ENCODE measurements around the gene ALDOC. TPM values are rescaled to one million over a fixed set of nuclear protein-coding genes. Genes with fewer than 3 reads are reported as not detected.
A peak's percentile ranks its signal among the peaks of the same experiment; 100 is the strongest.
"Not testable (repeated sequence)": the region's sequence is repeated elsewhere in the genome, so short reads cannot be mapped to it uniquely, and the experiment has no call there.

The ALDOC gene
- polyA plus RNA-seq, 1 of the 3 experiments (the other 2 are of a cell fraction): 10.3 TPM

DNA sequence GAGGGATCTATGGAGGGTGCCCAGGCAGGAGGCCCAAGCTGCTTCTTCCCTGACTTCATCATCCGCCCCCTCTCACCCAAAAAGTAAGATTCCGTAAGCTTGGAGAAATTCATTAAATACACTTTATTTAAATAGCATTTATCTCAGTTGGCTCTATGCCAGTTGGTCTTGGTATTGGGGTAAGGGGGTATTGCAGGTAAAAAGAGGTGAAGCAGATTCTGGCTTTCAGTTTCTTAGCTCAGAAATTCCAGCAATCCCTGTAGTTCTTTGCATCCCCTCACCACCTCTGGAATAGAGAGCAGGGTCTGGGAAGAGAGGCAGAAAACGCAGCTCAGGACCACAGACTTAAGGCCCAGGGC, 750 bp upstream of the ALDOC start:
- WGBS (ENCODE audit: low lambda C conversion rate): 100% methylated on average over 3 of the region's 3 CpGs
- H3K9me2 ChIP-seq: no peaks in the 10 kb centered on the region
- H3K9me3 ChIP-seq: no peaks in the 10 kb centered on the region
- H3K9ac ChIP-seq: no peak overlapping the region
- peaks cover 0 to 31% of the 10 kb centered on the region in 2 experiments; a peak in 2 of 4 replicates for H3K4me1 ChIP-seq (ENCODE audit: control insufficient read depth in 1 of 2, insufficient read depth in 2 of 2, low read depth in 1 of 2, low read length in 1 of 2)
- no peak overlapping the region for H3K4me3 ChIP-seq (ENCODE audit: low read depth in 2 of 2, low read length in 1 of 2)
- H3K27me3 ChIP-seq (ENCODE audit: insufficient read depth): no peaks in the 10 kb centered on the region
- H3K4me2 ChIP-seq: no peak overlapping the region
- H2AFZ ChIP-seq (ENCODE audit: low read depth): no peak overlapping the region
- peaks cover 19% of the 10 kb centered on the region for H3F3A ChIP-seq (replicated peaks; ENCODE audit: insufficient read depth)
- H3K79me2 ChIP-seq (ENCODE audit: insufficient read depth): no peaks in the 10 kb centered on the region
- DNase-seq: no peak
- TF ChIP-seq, protein P1, sequence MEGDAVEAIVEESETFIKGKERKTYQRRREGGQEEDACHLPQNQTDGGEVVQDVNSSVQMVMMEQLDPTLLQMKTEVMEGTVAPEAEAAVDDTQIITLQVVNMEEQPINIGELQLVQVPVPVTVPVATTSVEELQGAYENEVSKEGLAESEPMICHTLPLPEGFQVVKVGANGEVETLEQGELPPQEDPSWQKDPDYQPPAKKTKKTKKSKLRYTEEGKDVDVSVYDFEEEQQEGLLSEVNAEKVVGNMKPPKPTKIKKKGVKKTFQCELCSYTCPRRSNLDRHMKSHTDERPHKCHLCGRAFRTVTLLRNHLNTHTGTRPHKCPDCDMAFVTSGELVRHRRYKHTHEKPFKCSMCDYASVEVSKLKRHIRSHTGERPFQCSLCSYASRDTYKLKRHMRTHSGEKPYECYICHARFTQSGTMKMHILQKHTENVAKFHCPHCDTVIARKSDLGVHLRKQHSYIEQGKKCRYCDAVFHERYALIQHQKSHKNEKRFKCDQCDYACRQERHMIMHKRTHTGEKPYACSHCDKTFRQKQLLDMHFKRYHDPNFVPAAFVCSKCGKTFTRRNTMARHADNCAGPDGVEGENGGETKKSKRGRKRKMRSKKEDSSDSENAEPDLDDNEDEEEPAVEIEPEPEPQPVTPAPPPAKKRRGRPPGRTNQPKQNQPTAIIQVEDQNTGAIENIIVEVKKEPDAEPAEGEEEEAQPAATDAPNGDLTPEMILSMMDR (IDR thresholded peaks at IDR 0.05): no peak
- TF ChIP-seq NFIC (IDR thresholded peaks at IDR 0.05; ENCODE audit: borderline replicate concordance): 0 out of 2 replicates have a peak, but pooled peaks have one; percentile 6
- no peak for TF ChIP-seq GATA2 (CRISPR knock-in tag; IDR thresholded peaks at IDR 0.05)
- no peak for TF ChIP-seq ELF1 (IDR thresholded peaks at IDR 0.05)
- H3K27ac ChIP-seq (ENCODE audit: low read depth in 2 of 2, low read length in 1 of 2): peak overlapping the region in 1 of 2 experiments; percentile 77; a peak in 2 of 4 replicates
- peaks cover 15 to 46% of the 10 kb centered on the region in 2 experiments for H3K36me3 ChIP-seq (replicated peaks in 1 of 2; ENCODE audit: control insufficient read depth in 1 of 2, insufficient read depth in 2 of 2, low read length in 1 of 2)
- POLR2A ChIA-PET: interaction anchor here (1.1 kb wide), 1 partner anchor 13 kb away, joined by 3 read pairs; no protein-coding TSS in a partner anchor
- CTCF ChIA-PET: interaction anchor here (1.1 to 1.6 kb wide), 4 partner anchors 16 to 36 kb away, joined by 3 to 5 read pairs (median 4); no protein-coding TSS in a partner anchor
- H4K20me1 ChIP-seq (ENCODE audit: insufficient read depth): no peaks in the 10 kb centered on the region

GRCh38 chr17:28576016-28576415, 679 bp downstream of the ALDOC start:
- H4K20me1 ChIP-seq (ENCODE audit: insufficient read depth); DNase-seq; H3K9me3 ChIP-seq; POLR2A ChIA-PET; H3K9me2 ChIP-seq; H3K9ac ChIP-seq; H3K79me2 ChIP-seq (ENCODE audit: insufficient read depth); H2AFZ ChIP-seq (ENCODE audit: low read depth); H3K4me2 ChIP-seq; H3K27me3 ChIP-seq (ENCODE audit: insufficient read depth): not testable (repeated sequence)
- H3K36me3 ChIP-seq (replicated peaks in 1 of 2; ENCODE audit: control insufficient read depth in 1 of 2, insufficient read depth in 2 of 2, low read length in 1 of 2): peaks cover 12 to 38% of the 10 kb centered on the region in 2 experiments
- H3K4me1 ChIP-seq (ENCODE audit: control insufficient read depth in 1 of 2, insufficient read depth in 2 of 2, low read depth in 1 of 2, low read length in 1 of 2): peaks cover 0 to 36% of the 10 kb centered on the region in 2 experiments; a peak in 3 of 4 replicates
- H3K27ac ChIP-seq (ENCODE audit: low read depth in 2 of 2, low read length in 1 of 2): peak overlapping the region in 1 of 2 experiments; percentile 67; a peak in 2 of 4 replicates
- WGBS (ENCODE audit: low lambda C conversion rate): 79% methylated on average over 3 of the region's 3 CpGs
- CTCF ChIA-PET: interaction anchor here (0.7 to 1.7 kb wide), 9 partner anchors 10 to 175 kb away, joined by 3 to 19 read pairs (median 3); no protein-coding TSS in a partner anchor
- peaks cover 19% of the 10 kb centered on the region for H3F3A ChIP-seq (replicated peaks; ENCODE audit: insufficient read depth)
- peak overlapping the region in 1 of 2 experiments; percentile 6; a peak in 1 of 4 replicates for H3K4me3 ChIP-seq (ENCODE audit: low read depth in 2 of 2, low read length in 1 of 2)

DNA sequence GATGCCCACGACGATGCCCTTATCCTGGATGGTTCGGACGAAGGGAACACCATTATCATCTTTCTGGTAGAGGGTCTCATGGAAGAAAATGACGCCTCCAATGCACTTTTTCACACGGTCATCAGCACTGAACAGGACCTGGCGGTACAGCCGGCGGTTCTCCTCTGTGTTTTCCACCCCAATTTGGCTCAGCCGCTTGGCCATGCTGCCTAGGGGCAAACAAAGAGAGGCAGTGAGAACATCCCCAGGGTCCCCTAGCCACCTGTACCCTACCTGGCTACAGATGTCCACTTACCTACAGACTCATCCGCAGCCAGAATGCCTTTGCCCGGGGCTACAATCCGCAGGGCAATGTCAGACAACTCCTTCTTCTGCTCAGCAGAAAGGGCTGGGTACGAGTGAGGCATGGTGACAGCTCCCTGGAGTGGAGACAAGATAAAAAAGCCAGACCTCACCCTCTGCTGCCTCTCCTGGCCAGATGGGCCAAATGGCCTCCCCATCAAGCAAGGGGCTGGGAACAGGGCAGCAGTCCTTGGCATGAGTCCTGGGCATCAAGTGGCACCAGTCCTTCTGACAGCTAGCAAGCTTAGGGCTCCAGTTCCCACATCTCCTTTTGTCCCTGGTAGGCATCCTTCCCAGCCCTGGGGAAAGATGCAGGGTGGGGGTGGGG, 1.4 kb downstream of the ALDOC start:
- H3K4me2 ChIP-seq: no peak overlapping the region
- peak overlapping the region in 1 of 2 experiments; percentile 67; a peak in 2 of 4 replicates for H3K27ac ChIP-seq (ENCODE audit: low read depth in 2 of 2, low read length in 1 of 2)
- WGBS (ENCODE audit: low lambda C conversion rate): 82% methylated on average over 10 of the region's 14 CpGs
- H2AFZ ChIP-seq (ENCODE audit: low read depth): no peak overlapping the region
- no peaks in the 10 kb centered on the region for H3K27me3 ChIP-seq (ENCODE audit: insufficient read depth)
- peaks cover 8% of the 10 kb centered on the region for H3K79me2 ChIP-seq (ENCODE audit: insufficient read depth)
- H3K9me2 ChIP-seq: no peaks in the 10 kb centered on the region
- H3K9me3 ChIP-seq: no peaks in the 10 kb centered on the region
- no peaks in the 10 kb centered on the region for H4K20me1 ChIP-seq (ENCODE audit: insufficient read depth)
- H3K4me1 ChIP-seq (ENCODE audit: control insufficient read depth in 1 of 2, insufficient read depth in 2 of 2, low read depth in 1 of 2, low read length in 1 of 2): peaks cover 0 to 36% of the 10 kb centered on the region in 2 experiments; a peak in 3 of 4 replicates
- ChIA-PET POLR2A (interaction anchor here (1.6 kb wide), 1 partner anchor 170 kb away, joined by 3 read pairs; no protein-coding TSS in a partner anchor), CTCF (interaction anchor here (0.7 to 1.7 kb wide), 11 partner anchors 9 to 175 kb away, joined by 3 to 19 read pairs (median 3); no protein-coding TSS in a partner anchor)
- peaks cover 12 to 31% of the 10 kb centered on the region in 2 experiments for H3K36me3 ChIP-seq (replicated peaks in 1 of 2; ENCODE audit: control insufficient read depth in 1 of 2, insufficient read depth in 2 of 2, low read length in 1 of 2)
- no peak overlapping the region for H3K9ac ChIP-seq
- H3K4me3 ChIP-seq (ENCODE audit: low read depth in 2 of 2, low read length in 1 of 2): no peak overlapping the region; a peak in 1 of 4 replicates
- DNase-seq: peak; percentile 76
- H3F3A ChIP-seq (replicated peaks; ENCODE audit: insufficient read depth): peaks cover 14% of the 10 kb centered on the region
- TF ChIP-seq POLR2AphosphoS5 (IDR thresholded peaks at IDR 0.05; ENCODE audit: low read depth, low read length) (no peak), RXRA (IDR thresholded peaks at IDR 0.05; ENCODE audit: borderline replicate concordance, low read depth) (no peak), ELF1 (IDR thresholded peaks at IDR 0.05) (no peak), MEF2A (IDR thresholded peaks at IDR 0.05; ENCODE audit: borderline replicate concordance, low read depth) (no peak), EP300 (IDR thresholded peaks at IDR 0.05; ENCODE audit: borderline replicate concordance in 1 of 2, low read depth in 1 of 2, low read length in 1 of 2) (peak in 1 of 2 experiments; percentile 54; a peak in 2 of 4 replicates), CHD2 (IDR thresholded peaks at IDR 0.05; ENCODE audit: low read length, partially characterized antibody) (peak; percentile 27), USF2 (IDR thresholded peaks at IDR 0.05; ENCODE audit: borderline replicate concordance, low read depth, low read length) (no peak), FOSL2 (IDR thresholded peaks at IDR 0.05; ENCODE audit: borderline replicate concordance, low read depth) (no peak)
- TF ChIP-seq, protein P1 (IDR thresholded peaks at IDR 0.05): no peak

Measured in SK-N-SH (cell line).